Measurements from ENCODE around the gene EMILIN2. TPM values are rescaled to one million over a fixed set of nuclear protein-coding genes. Genes with fewer than 3 reads are reported as not detected.
A peak's percentile ranks its signal among the peaks of the same experiment; 100 is the strongest.

Gene EMILIN2
- total RNA-seq, 1 donor from 2014 or later: 26.8 TPM

DNA sequence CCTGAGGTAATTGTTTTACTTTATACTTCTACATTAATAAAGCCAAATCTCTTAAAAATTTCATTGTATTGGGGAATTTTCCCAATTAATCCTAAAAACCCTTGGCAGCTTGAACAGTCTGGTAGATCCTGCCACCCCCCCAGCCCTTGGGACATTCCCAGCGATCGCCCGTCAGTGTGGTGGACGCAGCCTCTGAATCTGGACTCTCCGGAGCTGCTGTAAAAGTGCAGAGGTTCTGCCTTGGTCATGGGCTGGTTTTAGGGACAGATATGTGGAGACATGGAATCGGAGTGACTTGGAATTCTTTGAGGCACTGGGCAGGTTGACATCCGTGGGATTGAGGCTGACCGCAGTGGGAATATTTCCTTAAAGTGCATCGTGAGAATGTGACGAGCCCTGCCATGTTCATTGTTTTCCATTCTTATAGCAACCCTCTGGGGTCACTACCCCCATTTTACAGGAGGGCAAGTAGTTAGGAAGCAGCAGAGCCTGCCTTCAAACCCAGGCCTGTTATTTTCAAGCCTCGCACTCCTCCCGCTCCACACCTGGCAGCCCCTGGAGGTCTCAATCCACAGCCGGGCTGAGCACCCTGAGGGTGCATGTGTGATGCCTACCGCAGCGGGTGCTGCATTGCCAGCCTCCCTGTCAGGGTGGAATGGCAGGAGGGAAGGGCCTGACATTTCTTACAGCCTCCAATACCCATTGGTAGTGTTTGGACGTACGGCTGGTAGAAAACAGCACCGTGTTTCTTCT lies 6.5 kb downstream of the EMILIN2 start:
- no peak overlapping the region for H3K4me3 ChIP-seq
- TF ChIP-seq POLR2AphosphoS5 (IDR thresholded peaks at IDR 0.05; ENCODE audit: insufficient read depth in 1 of 2, low read depth in 1 of 2) (no peak), POLR2A (IDR thresholded peaks at IDR 0.05) (no peak)
- TF ChIP-seq, protein P1, sequence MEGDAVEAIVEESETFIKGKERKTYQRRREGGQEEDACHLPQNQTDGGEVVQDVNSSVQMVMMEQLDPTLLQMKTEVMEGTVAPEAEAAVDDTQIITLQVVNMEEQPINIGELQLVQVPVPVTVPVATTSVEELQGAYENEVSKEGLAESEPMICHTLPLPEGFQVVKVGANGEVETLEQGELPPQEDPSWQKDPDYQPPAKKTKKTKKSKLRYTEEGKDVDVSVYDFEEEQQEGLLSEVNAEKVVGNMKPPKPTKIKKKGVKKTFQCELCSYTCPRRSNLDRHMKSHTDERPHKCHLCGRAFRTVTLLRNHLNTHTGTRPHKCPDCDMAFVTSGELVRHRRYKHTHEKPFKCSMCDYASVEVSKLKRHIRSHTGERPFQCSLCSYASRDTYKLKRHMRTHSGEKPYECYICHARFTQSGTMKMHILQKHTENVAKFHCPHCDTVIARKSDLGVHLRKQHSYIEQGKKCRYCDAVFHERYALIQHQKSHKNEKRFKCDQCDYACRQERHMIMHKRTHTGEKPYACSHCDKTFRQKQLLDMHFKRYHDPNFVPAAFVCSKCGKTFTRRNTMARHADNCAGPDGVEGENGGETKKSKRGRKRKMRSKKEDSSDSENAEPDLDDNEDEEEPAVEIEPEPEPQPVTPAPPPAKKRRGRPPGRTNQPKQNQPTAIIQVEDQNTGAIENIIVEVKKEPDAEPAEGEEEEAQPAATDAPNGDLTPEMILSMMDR (IDR thresholded peaks at IDR 0.05): no peak
- peak overlapping the region; percentile 76 for H3K27ac ChIP-seq
- intact Hi-C loops (cut with DNase I): loop anchor here (10.0 kb wide), 1 partner anchor 61 kb away; no protein-coding TSS in a partner anchor
- no peaks in the 10 kb centered on the region for H3K36me3 ChIP-seq
- no peaks in the 10 kb centered on the region for H3K9me3 ChIP-seq
- H3K4me1 ChIP-seq: peaks cover 36% of the 10 kb centered on the region
- H3K27me3 ChIP-seq: no peaks in the 10 kb centered on the region
- DNase-seq (ENCODE audit: extremely low spot score in 2 of 2): peak in 1 of 2 donors; percentile 90

DNA sequence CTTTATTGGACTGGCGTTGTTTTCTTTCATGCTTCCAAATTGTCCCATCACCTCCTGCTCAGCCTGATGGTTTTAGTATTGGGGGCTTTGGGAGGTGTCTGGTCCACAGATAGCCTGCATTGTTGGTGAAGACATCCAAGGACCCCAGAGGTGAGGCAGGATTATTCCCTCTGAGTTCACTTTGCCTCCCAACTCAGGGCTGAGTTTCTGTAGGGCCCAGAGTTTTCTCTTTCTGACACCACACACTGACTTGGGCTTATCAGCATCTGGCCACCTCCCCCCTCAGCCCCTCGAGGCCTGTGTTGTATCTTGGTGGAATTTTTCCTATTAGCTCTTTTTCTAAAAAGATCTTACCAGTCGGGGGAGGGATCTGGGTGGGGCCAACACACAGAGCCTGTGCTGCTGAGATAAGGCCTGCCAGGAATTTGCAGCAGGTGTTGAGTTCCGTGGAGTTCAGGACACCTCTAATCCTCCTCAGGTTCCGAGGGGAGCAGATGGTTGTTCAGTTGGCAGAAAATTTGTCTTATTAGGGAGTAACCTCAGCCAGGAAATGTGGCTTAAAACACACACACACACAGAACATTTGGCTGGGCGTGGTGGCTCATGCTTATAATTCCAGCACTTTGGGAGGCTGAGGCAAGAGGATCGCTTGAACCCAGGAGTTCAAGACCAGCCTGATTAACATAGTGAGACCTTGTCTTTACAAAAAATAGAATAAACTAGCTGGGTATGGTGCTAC lies 7.3 kb downstream of the EMILIN2 start:
- TF ChIP-seq POLR2A (IDR thresholded peaks at IDR 0.05) (no peak), POLR2AphosphoS5 (IDR thresholded peaks at IDR 0.05; ENCODE audit: insufficient read depth in 1 of 2, low read depth in 1 of 2) (no peak)
- TF ChIP-seq, protein P1 (IDR thresholded peaks at IDR 0.05): no peak
- Histone ChIP-seq H3K27me3 (no peaks in the 10 kb centered on the region), H3K4me3 (no peak overlapping the region), H3K27ac (peak overlapping the region; percentile 76), H3K9me3 (no peaks in the 10 kb centered on the region), H3K36me3 (no peaks in the 10 kb centered on the region), H3K4me1 (peaks cover 36% of the 10 kb centered on the region)
- intact Hi-C loops (cut with DNase I): loop anchor here (10.0 kb wide), 1 partner anchor 61 kb away; no protein-coding TSS in a partner anchor
- peak in 1 of 2 donors; percentile 37 for DNase-seq (ENCODE audit: extremely low spot score in 2 of 2)

DNA sequence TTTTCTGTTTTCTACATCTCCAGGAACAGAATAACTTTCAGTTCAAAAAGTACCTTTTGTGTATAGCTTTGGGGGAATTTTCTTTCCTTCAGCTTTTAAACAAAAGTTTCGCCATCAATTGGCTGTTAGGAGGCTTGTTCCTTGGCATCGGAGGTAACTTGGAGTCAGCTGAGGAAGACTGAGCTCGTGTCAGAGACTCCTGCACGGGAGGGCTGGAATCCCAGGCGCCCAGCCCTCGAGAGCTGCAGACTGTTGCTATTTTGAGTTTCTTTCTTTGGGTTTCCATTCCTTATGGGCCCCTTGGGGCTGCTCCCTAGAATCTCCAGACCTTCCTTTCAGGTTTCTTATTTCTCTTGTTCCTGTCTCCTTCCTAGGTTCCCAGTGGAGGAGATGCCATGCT lies 8.1 kb downstream of the EMILIN2 start:
- H3K4me1 ChIP-seq: peaks cover 36% of the 10 kb centered on the region
- TF ChIP-seq POLR2A (IDR thresholded peaks at IDR 0.05) (no peak), POLR2AphosphoS5 (IDR thresholded peaks at IDR 0.05; ENCODE audit: insufficient read depth in 1 of 2, low read depth in 1 of 2) (peak in 1 of 2 donors; percentile 23)
- TF ChIP-seq, protein P1 (IDR thresholded peaks at IDR 0.05): no peak
- DNase-seq (ENCODE audit: extremely low spot score in 2 of 2): peak in 1 of 2 donors; percentile 70
- H3K4me3 ChIP-seq: no peak overlapping the region
- intact Hi-C loops (cut with DNase I): loop anchor here (10.0 kb wide), 1 partner anchor 60 kb away; no protein-coding TSS in a partner anchor
- no peaks in the 10 kb centered on the region for H3K36me3 ChIP-seq
- H3K9me3 ChIP-seq: no peaks in the 10 kb centered on the region
- no peaks in the 10 kb centered on the region for H3K27me3 ChIP-seq
- H3K27ac ChIP-seq: peak overlapping the region; percentile 76

DNA sequence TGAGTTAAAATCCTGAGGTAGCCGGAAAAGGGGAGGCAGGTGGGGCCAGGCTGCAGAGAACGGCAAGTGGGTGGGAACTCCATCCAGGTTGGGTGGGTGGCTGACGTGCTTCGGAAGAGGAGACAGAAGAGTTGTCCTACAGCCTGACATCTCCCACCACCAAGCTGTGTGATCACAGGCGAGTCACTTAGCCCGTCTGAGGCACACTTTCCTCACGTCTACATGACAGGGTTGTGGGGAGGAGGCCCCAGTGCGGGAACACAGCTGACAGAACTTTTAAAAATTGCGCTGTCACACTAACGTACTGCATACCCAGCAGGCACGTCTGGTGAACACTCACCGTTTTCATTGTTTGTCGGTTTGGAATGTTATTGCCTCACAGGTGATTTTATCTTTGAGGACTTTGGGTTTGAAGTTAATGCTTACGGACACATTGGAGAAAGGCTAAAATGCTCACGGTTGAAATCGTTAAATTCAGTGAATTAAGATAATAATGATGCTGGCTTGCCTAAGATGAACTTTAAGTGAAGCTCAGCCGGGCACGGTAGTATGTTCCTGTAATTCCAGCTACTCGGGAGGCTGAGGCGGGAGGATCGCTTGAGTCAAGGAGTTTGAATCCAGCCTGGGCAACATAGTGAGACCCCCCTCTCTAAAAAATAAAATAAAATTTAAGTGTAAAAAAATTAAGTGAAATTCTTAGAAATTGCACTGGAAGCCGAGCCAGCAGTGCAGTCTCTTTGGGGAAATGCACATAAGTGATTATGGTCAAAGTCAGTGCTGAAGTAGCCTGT lies 8.9 kb downstream of the EMILIN2 start:
- peak in 1 of 2 donors; percentile 70 for DNase-seq (ENCODE audit: extremely low spot score in 2 of 2)
- H3K36me3 ChIP-seq: no peaks in the 10 kb centered on the region
- intact Hi-C loops (cut with DNase I): loop anchor here (10.0 kb wide), 1 partner anchor 59 kb away; no protein-coding TSS in a partner anchor
- TF ChIP-seq POLR2AphosphoS5 (IDR thresholded peaks at IDR 0.05; ENCODE audit: insufficient read depth in 1 of 2, low read depth in 1 of 2) (no peak), POLR2A (IDR thresholded peaks at IDR 0.05) (no peak)
- TF ChIP-seq, protein P1 (IDR thresholded peaks at IDR 0.05): no peak
- peak overlapping the region; percentile 76 for H3K27ac ChIP-seq
- no peaks in the 10 kb centered on the region for H3K27me3 ChIP-seq
- no peak overlapping the region for H3K4me3 ChIP-seq
- peaks cover 36% of the 10 kb centered on the region for H3K4me1 ChIP-seq
- H3K9me3 ChIP-seq: peaks cover 5% of the 10 kb centered on the region
